OCI-LY3 (cell line): Measurements from ENCODE around the gene CLCF1.

Experiments
- H2AFZ ChIP-seq: fragments of 200-600, 300-600 bp; shearing (Covaris generic); 2 replicates; pipeline ENCODE4 v1.6.0; 2014; ENCODE audit warnings: antibody characterized with exemption, low read depth, low read length
- H3K27ac ChIP-seq: fragments of 200-600, 300-600 bp; sonication (generic); 2 replicates; pipeline ENCODE4 v1.5.1; 2014; ENCODE audit warnings: mild to moderate bottlenecking, low read length, moderate library complexity, mixed read lengths
- H3K27me3 ChIP-seq: fragments of 200-600, 300-600 bp; sonication (generic); 2 replicates; pipeline ENCODE4 v1.6.1; 2014; ENCODE audit warnings: low read depth, low read length, mixed read lengths
- H3K36me3 ChIP-seq: fragments of 200-600, 300-600 bp; sonication (generic); replicated peaks from 2 replicates; pipeline ENCODE3; 2014; ENCODE audit warnings: low read depth, low read length, mixed read lengths
- H3K4me1 ChIP-seq: fragments of 300-600, 200-600 bp; sonication (generic); 2 replicates; pipeline ENCODE4 v1.6.1; 2014; ENCODE audit warnings: low read length, mixed read lengths
- H3K4me2 ChIP-seq: fragments of 200-600, 300-600 bp; sonication (generic); 2 replicates; pipeline ENCODE4 v1.6.1; 2014; ENCODE audit warnings: low read length, mixed read lengths
- H3K4me3 ChIP-seq: fragments of 300-600, 200-600 bp; sonication (generic); 2 replicates; pipeline ENCODE4 v1.5.1; 2014; ENCODE audit warnings: antibody characterized with exemption, mild to moderate bottlenecking, low read length, moderate library complexity
- H3K79me2 ChIP-seq: fragments of 300-600, 200-600 bp; shearing (Covaris generic); 2 replicates; pipeline ENCODE4 v1.6.1; 2014; ENCODE audit warnings: mild to moderate bottlenecking, low read length, mixed read lengths
- H3K9ac ChIP-seq: fragments of 300-600, 200-600 bp; shearing (Covaris generic); 2 replicates; pipeline ENCODE4 v1.6.0; 2014; ENCODE audit warnings: mild to moderate bottlenecking, low read length, moderate library complexity
- H3K9me3 ChIP-seq: fragments of 200-600, 300-600 bp; shearing (Covaris generic); 2 replicates; pipeline ENCODE4 v1.6.1; 2014; ENCODE audit warnings: low read length, mixed read lengths; ENCODE audit not compliant: insufficient read depth
- H4K20me1 ChIP-seq: fragments of 200-600, 300-600 bp; sonication (generic); 2 replicates; pipeline ENCODE4 v1.6.1; 2016; ENCODE audit warnings: low read length, mixed read lengths; ENCODE audit not compliant: insufficient read depth
- CTCF ChIP-seq: fragments of 200-600, 300-600 bp; sonication (generic); IDR thresholded peaks from 2 replicates; pipeline ENCODE4 v1.5.1; 2014; ENCODE audit warnings: antibody characterized with exemption, low read length, low read depth
- EZH2phosphoT487 ChIP-seq: fragments of 200-600 bp; shearing (Covaris generic); IDR thresholded peaks from 2 replicates; pipeline ENCODE4 v1.6.1; 2018; ENCODE audit warnings: antibody characterized with exemption, mixed run types, low read depth

CLCF1 gene

GRCh38 chr11:67337257-67337656 lies 36.1 kb downstream of the CLCF1 start:
- no peaks in the 10 kb centered on the region for H3K36me3 ChIP-seq
- H2AFZ ChIP-seq, result no peak overlapping the region
- TF ChIP-seq CTCF (no peak), EZH2phosphoT487 (no peak)
- no peak overlapping the region for H3K27ac ChIP-seq
- H3K27me3 ChIP-seq, result no peaks in the 10 kb centered on the region
- no peaks in the 10 kb centered on the region for H3K79me2 ChIP-seq
- H3K9me3 ChIP-seq, result no peaks in the 10 kb centered on the region
- H3K9ac ChIP-seq, result no peak overlapping the region
- no peak overlapping the region for H3K4me2 ChIP-seq
- H3K4me1 ChIP-seq, result 0 out of 2 replicates have a peak, but pooled peaks cover 4% of the 10 kb centered on the region
- no peak overlapping the region for H3K4me3 ChIP-seq
- H4K20me1 ChIP-seq, result no peaks in the 10 kb centered on the region

GRCh38 chr11:67332081-67332691 lies 41.2 kb downstream of the CLCF1 start:
- 0 out of 2 replicates have a peak, but pooled peaks cover 4% of the 10 kb centered on the region for H3K4me1 ChIP-seq
- H3K9me3 ChIP-seq, result no peaks in the 10 kb centered on the region
- no peak overlapping the region for H3K4me3 ChIP-seq
- no peak overlapping the region for H3K9ac ChIP-seq
- no peaks in the 10 kb centered on the region for H3K36me3 ChIP-seq
- H3K79me2 ChIP-seq, result no peaks in the 10 kb centered on the region
- TF ChIP-seq EZH2phosphoT487 (no peak), CTCF (no peak)
- no peak overlapping the region for H3K4me2 ChIP-seq
- no peak overlapping the region for H2AFZ ChIP-seq
- no peaks in the 10 kb centered on the region for H4K20me1 ChIP-seq
- no peaks in the 10 kb centered on the region for H3K27me3 ChIP-seq
- no peak overlapping the region for H3K27ac ChIP-seq

- TF ChIP-seq CTCF, result no peak
- TF ChIP-seq EZH2phosphoT487, result no peak
- H3K79me2 ChIP-seq, result no peaks in the 10 kb centered on the region
- no peaks in the 10 kb centered on the region for H3K36me3 ChIP-seq
- H3K27ac ChIP-seq, result no peak overlapping the region
- no peaks in the 10 kb centered on the region for H3K9me3 ChIP-seq
- H3K4me2 ChIP-seq, result no peak overlapping the region
- H3K27me3 ChIP-seq, result no peaks in the 10 kb centered on the region
- H2AFZ ChIP-seq, result no peak overlapping the region
- H3K4me1 ChIP-seq, result peaks cover 2% of the 10 kb centered on the region
- no peak overlapping the region for H3K4me3 ChIP-seq
- no peaks in the 10 kb centered on the region for H4K20me1 ChIP-seq
- no peak overlapping the region for H3K9ac ChIP-seq
These were observed 49.9 kb downstream of the CLCF1 start for GRCh38 chr11:67323526-67323925.

- Histone ChIP-seq H3K4me3 (no peak overlapping the region), H3K27me3 (no peaks in the 10 kb centered on the region), H2AFZ (no peak overlapping the region), H4K20me1 (no peaks in the 10 kb centered on the region), H3K4me2 (no peak overlapping the region), H3K4me1 (peaks cover 5% of the 10 kb centered on the region), H3K27ac (no peak overlapping the region), H3K79me2 (no peaks in the 10 kb centered on the region), H3K9ac (no peak overlapping the region), H3K36me3 (no peaks in the 10 kb centered on the region), H3K9me3 (no peaks in the 10 kb centered on the region)
- TF ChIP-seq CTCF, result no peak
- TF ChIP-seq EZH2phosphoT487, result no peak
These were observed 51.3 kb downstream of the CLCF1 start for GRCh38 chr11:67322049-67322448.
